Endothelial cell (in vitro differentiated cells): ENCODE results near the gene VOPP1. TPM values are rescaled to one million over a fixed set of nuclear protein-coding genes. Genes with fewer than 3 reads are reported as not detected.

ENCODE experiments used
- DNase-seq: peaks from one replicate; pipeline ENCODE4 v3.0.0; 2021; ENCODE audit warnings: low spot score
- H3K27ac Mint-ChIP-seq: one replicate; pipeline ENCODE4 v1.8.0; 2021; ENCODE audit warnings: mixed read lengths, inconsistent platforms; ENCODE audit not compliant: unreplicated experiment
- H3K27me3 Mint-ChIP-seq: one replicate; pipeline ENCODE4 v1.8.0; 2021; ENCODE audit warnings: mild to moderate bottlenecking, moderate library complexity, mixed read lengths, inconsistent platforms; ENCODE audit not compliant: unreplicated experiment
- H3K36me3 Mint-ChIP-seq: one replicate; pipeline ENCODE4 v1.8.0; 2021; ENCODE audit warnings: mild to moderate bottlenecking, low read depth, mixed read lengths, inconsistent platforms; ENCODE audit not compliant: unreplicated experiment
- H3K4me1 Mint-ChIP-seq: one replicate; pipeline ENCODE4 v1.8.0; 2021; ENCODE audit warnings: mild to moderate bottlenecking, mixed read lengths, inconsistent platforms; ENCODE audit not compliant: unreplicated experiment
- H3K4me3 Mint-ChIP-seq: one replicate; pipeline ENCODE4 v1.8.0; 2021; ENCODE audit warnings: mild to moderate bottlenecking, mixed read lengths, inconsistent platforms; ENCODE audit not compliant: unreplicated experiment
- H3K9me3 Mint-ChIP-seq: one replicate; pipeline ENCODE4 v1.8.0; 2021; ENCODE audit warnings: mixed read lengths, inconsistent platforms; ENCODE audit not compliant: unreplicated experiment
- CTCF ChIP-seq: fragments of 200-600 bp; sonication (generic); IDR thresholded peaks from one replicate; pipeline ENCODE4 v1.5.0; 2021; ENCODE audit warnings: antibody characterized with exemption; ENCODE audit not compliant: unreplicated experiment
- total RNA-seq: library from RNA; stranded (reverse); fragmentation: NEBNext Ultra II Directional; extraction: Animal tissue kit (Norgen Biotek cat#: 25700); gene quantifications from one replicate; pipeline ENCODE4 v1.2.1, GENCODE V29; 2021; ENCODE audit not compliant: unreplicated experiment

VOPP1 gene
- total RNA-seq, 1 donor from 2014 or later = 54.2 TPM

- no peaks in the 10 kb centered on the region for H3K9me3 Mint-ChIP-seq
- peaks cover 4% of the 10 kb centered on the region for H3K36me3 Mint-ChIP-seq
- DNase-seq = no peak
- no peak overlapping the region for H3K27ac Mint-ChIP-seq
- peak overlapping the region; percentile 14 for H3K4me3 Mint-ChIP-seq
- H3K27me3 Mint-ChIP-seq = peaks cover 10% of the 10 kb centered on the region
- peaks cover 31% of the 10 kb centered on the region for H3K4me1 Mint-ChIP-seq
- TF ChIP-seq CTCF = no peak
Observed at GRCh38 chr7:55575098-55575497, 2.8 kb upstream of the VOPP1 start.

GRCh38 chr7:55574051-55574717, 1.9 kb upstream of the VOPP1 start:
- Mint-ChIP-seq H3K4me3 (no peak overlapping the region), H3K27me3 (peaks cover 10% of the 10 kb centered on the region), H3K9me3 (no peaks in the 10 kb centered on the region), H3K4me1 (peaks cover 40% of the 10 kb centered on the region), H3K36me3 (peaks cover 4% of the 10 kb centered on the region), H3K27ac (no peak overlapping the region)
- DNase-seq = no peak
- TF ChIP-seq CTCF = no peak

GRCh38 chr7:55573234-55573900, 1.1 kb upstream of the VOPP1 start:
- H3K4me1 Mint-ChIP-seq = peaks cover 47% of the 10 kb centered on the region
- no peaks in the 10 kb centered on the region for H3K9me3 Mint-ChIP-seq
- H3K36me3 Mint-ChIP-seq = peaks cover 4% of the 10 kb centered on the region
- no peak for DNase-seq
- no peak for TF ChIP-seq CTCF
- peak overlapping the region; percentile 95 for H3K4me3 Mint-ChIP-seq
- H3K27me3 Mint-ChIP-seq = peaks cover 9% of the 10 kb centered on the region
- no peak overlapping the region for H3K27ac Mint-ChIP-seq

GRCh38 chr7:55571511-55572377, 558 bp downstream of the VOPP1 start:
- peak overlapping the region; percentile 94 for H3K4me3 Mint-ChIP-seq
- H3K27ac Mint-ChIP-seq = peak overlapping the region; percentile 92
- DNase-seq = peak; percentile 57
- H3K36me3 Mint-ChIP-seq = peaks cover 4% of the 10 kb centered on the region
- no peaks in the 10 kb centered on the region for H3K9me3 Mint-ChIP-seq
- H3K4me1 Mint-ChIP-seq = peaks cover 53% of the 10 kb centered on the region
- peaks cover 10% of the 10 kb centered on the region for H3K27me3 Mint-ChIP-seq
- no peak for TF ChIP-seq CTCF
